HepG2 (cell line): Measurements from ENCODE around the gene PSMG3. TPM values are rescaled to one million over a fixed set of nuclear protein-coding genes. Genes with fewer than 3 reads are reported as not detected.

Source experiments
- ATAC-seq: fragments of 200-7000 bp; cut with Tn5 transposase; 3 replicates; pipeline ENCODE4 v1.9.1; 2020; ENCODE audit warnings: mild to moderate bottlenecking, moderate library complexity
- BruUV-seq: library from RNA; stranded (reverse); fragments of 400-500 nt; replicated peaks from 2 replicates; lab custom pipeline; 2021; lab: Mats Ljungman, UMichigan
- CTCF ChIA-PET: fragments of 300-600 bp; formaldehyde crosslinking; extraction: SDS; loops from one replicate; lab custom pipeline; 2021; ENCODE audit warnings: low total read pairs, inconsistent platforms, low intra/inter-chr PET ratio; lab: Yijun Ruan, JAX
- POLR2A ChIA-PET: fragments of 350-600 bp; sonication (Branson Sonifier 250); formaldehyde crosslinking; loops from one replicate; lab custom pipeline; 2020; ENCODE audit warnings: antibody characterized with exemption, inconsistent platforms; lab: Yijun Ruan, JAX
- DNase-seq: peaks from one replicate; pipeline ENCODE4 v3.0.0-alpha.2; 2015; ENCODE audit warnings: low spot score
- FAIRE-seq: peaks from 3 replicates; lab custom pipeline; 2011; peaks lifted over from hg19 to GRCh38; lab: Jason Lieb, UNC
- H2AFZ ChIP-seq: one replicate; pipeline ENCODE4 v1.6.1; 2011; ENCODE audit warnings: low read length, inconsistent platforms
- H3K27ac ChIP-seq: fragments of 300-600 bp; 3 replicates; pipeline ENCODE4 v1.8.0; 2011; ENCODE audit warnings: mixed run types, mild to moderate bottlenecking, mixed read lengths, low read length, inconsistent platforms; ENCODE audit not compliant: insufficient read depth; ENCODE audit errors: extremely low read length
- H3K27me3 ChIP-seq, 2 experiments: fragments of 200-600 bp in 1 of 2; 2 replicates in 1 of 2; 3 replicates in 1 of 2; pipeline versions ENCODE4 v1.6.0 to v1.8.0; 2011; ENCODE audit warnings: low read length in 2 of 2, mild to moderate bottlenecking in 2 of 2, moderate library complexity in 2 of 2, inconsistent platforms in 1 of 2; ENCODE audit not compliant: insufficient read depth in 2 of 2, control insufficient read depth in 1 of 2
- H3K36me3 ChIP-seq, 2 experiments: fragments of 200-600 bp in 1 of 2; replicated peaks in 1 of 2; 2 replicates in 1 of 2; 3 replicates in 1 of 2; pipeline versions ENCODE4 v1.5.1 to v1.8.0; 2011; ENCODE audit warnings: low read length in 2 of 2, inconsistent platforms in 1 of 2; ENCODE audit not compliant: insufficient read depth in 2 of 2, control insufficient read depth in 1 of 2
- H3K4me1 ChIP-seq: 2 replicates; pipeline ENCODE4 v1.5.1; 2012; ENCODE audit warnings: low read length, inconsistent platforms; ENCODE audit not compliant: insufficient read depth
- H3K4me2 ChIP-seq: 2 replicates; pipeline ENCODE4 v1.6.0; 2011; ENCODE audit warnings: low read depth, low read length, inconsistent platforms
- H3K4me3 ChIP-seq, 3 experiments: fragments of 200-600 bp in 1 of 3; sonication (generic), shearing (Covaris generic) in 1 of 3; replicated peaks in 1 of 3; 2 replicates each; pipeline ENCODE4 v1.5.1; 2011 to 2016; ENCODE audit warnings: low read length in 3 of 3, inconsistent platforms in 2 of 3, low read depth in 2 of 3, mild to moderate bottlenecking in 2 of 3, control low read depth in 1 of 3, mixed read lengths in 1 of 3; ENCODE audit not compliant: insufficient read depth in 1 of 3
- H3K79me2 ChIP-seq: one replicate; pipeline ENCODE4 v1.6.1; 2011; ENCODE audit warnings: low read length, inconsistent platforms; ENCODE audit not compliant: insufficient read depth
- H3K9ac ChIP-seq: 2 replicates; pipeline ENCODE4 v1.6.0; 2011; ENCODE audit warnings: mild to moderate bottlenecking, low read depth, low read length, inconsistent platforms; ENCODE audit not compliant: insufficient read depth
- H3K9me3 ChIP-seq: 2 replicates; pipeline ENCODE4 v1.5.1; 2012; ENCODE audit warnings: mild to moderate bottlenecking, low read length
- H4K20me1 ChIP-seq: 2 replicates; pipeline ENCODE4 v1.6.0; 2011; ENCODE audit warnings: inconsistent platforms, mild to moderate bottlenecking, low read length, moderate library complexity; ENCODE audit not compliant: insufficient read depth
- ATAD3A ChIP-seq: sonication (generic); formaldehyde crosslinking; IDR thresholded peaks from 2 replicates; pipeline ENCODE4 v1.4.0; 2020; ENCODE audit warnings: missing genetic modification reagents
- CBFB ChIP-seq: sonication (generic); formaldehyde crosslinking; IDR thresholded peaks from 2 replicates; pipeline ENCODE4 v1.4.0; 2020; ENCODE audit warnings: missing genetic modification reagents
- CBX2 ChIP-seq, 2 experiments: fragments of 200-600 bp in 1 of 2; sonication (generic); formaldehyde crosslinking in 1 of 2; IDR thresholded peaks; 2 replicates each; pipeline versions ENCODE4 v1.7.0 to v1.8.1; 2018 to 2022; ENCODE audit warnings: low read depth in 2 of 2, low read length in 1 of 2, mild to moderate bottlenecking in 1 of 2, missing genetic modification reagents in 1 of 2
- CCDC6 ChIP-seq: sonication (generic); formaldehyde crosslinking; IDR thresholded peaks from 2 replicates; pipeline ENCODE4 v1.8.1; 2022; ENCODE audit warnings: mild to moderate bottlenecking, missing genetic modification reagents, moderate library complexity
- CREB1 ChIP-seq, 2 experiments: fragments of 450-650 bp in 1 of 2; IDR thresholded peaks; 2 replicates each; pipeline ENCODE4 v1.6.1; 2016 to 2017; ENCODE audit warnings: control low read depth in 1 of 2, mild to moderate bottlenecking in 1 of 2, missing compliant biosample characterization in 1 of 2, missing genetic modification characterization in 1 of 2
- KMT2A ChIP-seq: sonication (generic); formaldehyde crosslinking; IDR thresholded peaks from 2 replicates; pipeline ENCODE4 v1.4.0; 2020; ENCODE audit warnings: missing genetic modification reagents
- POLR2AphosphoS5 ChIP-seq: IDR thresholded peaks from 2 replicates; pipeline ENCODE4 v1.6.1; 2012; ENCODE audit warnings: low read depth, low read length
- TP53 ChIP-seq: sonication (generic); formaldehyde crosslinking; conservative IDR thresholded peaks from 2 replicates; pipeline ENCODE4 v1.4.0; 2020; ENCODE audit warnings: missing genetic modification reagents
- ZNF350 ChIP-seq: sonication (generic); formaldehyde crosslinking; IDR thresholded peaks from 2 replicates; pipeline ENCODE4 v1.4.0; 2020; ENCODE audit warnings: mild to moderate bottlenecking, low read depth, missing genetic modification reagents, borderline replicate concordance
- ZNF557 ChIP-seq: sonication (generic); formaldehyde crosslinking; IDR thresholded peaks from 2 replicates; pipeline ENCODE4 v1.4.0; 2020; ENCODE audit warnings: missing genetic modification reagents
- ZNF629 ChIP-seq: sonication (generic); formaldehyde crosslinking; conservative IDR thresholded peaks from 2 replicates; pipeline ENCODE4 v1.5.0; 2020; ENCODE audit warnings: missing genetic modification reagents
- ZNF746 ChIP-seq: sonication (generic); formaldehyde crosslinking; IDR thresholded peaks from 2 replicates; pipeline ENCODE4 v1.8.0; 2022; ENCODE audit warnings: mild to moderate bottlenecking, missing genetic modification reagents
- WGBS: methylation state at CpG from one replicate; pipeline ENCODE4 v1.1.6; 2017; ENCODE audit warnings: low lambda C conversion rate; 5-methylcytosine and 5-hydroxymethylcytosine counted together
- in situ Hi-C: cut with HindIII; loops from 2 replicates; pipeline ENCODE4 v1.10.0; 2017; ENCODE audit warnings: low pct_unique_long_range_greater_than_20kb; ENCODE audit not compliant: extremely low pct_ligation_motif_present
- intact Hi-C: fragments of 100-400 bp; cut with micrococcal nuclease; formaldehyde crosslinking; loops from one replicate; pipeline ENCODE4 v1.10.0; 2022; ENCODE audit not compliant: unreplicated experiment
- polyA plus RNA-seq, 8 experiments: library from polyadenylated mRNA; depleted of rRNA in 3 of 8; stranded (reverse) in 7 of 8; unstranded in 1 of 8; fragments of >200 nt; fragmentation: Illumina TruSeq in 4 of 8; extraction: Trizol in 4 of 8; gene quantifications; 2 replicates each; pipeline versions ENCODE4 v1.2.1 to v1.2.3, GENCODE V29; 2011 to 2016; ENCODE audit warnings: low read depth in 4 of 8, missing spikeins in 1 of 8, mixed read lengths in 1 of 8; ENCODE audit not compliant: insufficient read depth in 1 of 8
- total RNA-seq, 5 experiments: library from RNA; depleted of rRNA; stranded (reverse); fragments of >200 nt; fragmentation: Illumina TruSeq; extraction: Trizol; gene quantifications; 2 replicates each; pipeline ENCODE4 v1.2.3, GENCODE V29; 2016; ENCODE audit warnings: low read depth in 1 of 5
- TF ChIP-seq, protein P1 (sequence below): IDR thresholded peaks from 2 replicates; pipeline ENCODE4 v1.6.1; 2016

Gene PSMG3
- total and polyA plus RNA-seq, 2 of the 13 experiments (the other 11 are each of a cell fraction or from before 2014, with no cell fraction given): 29.6 to 48.4 TPM

DNA sequence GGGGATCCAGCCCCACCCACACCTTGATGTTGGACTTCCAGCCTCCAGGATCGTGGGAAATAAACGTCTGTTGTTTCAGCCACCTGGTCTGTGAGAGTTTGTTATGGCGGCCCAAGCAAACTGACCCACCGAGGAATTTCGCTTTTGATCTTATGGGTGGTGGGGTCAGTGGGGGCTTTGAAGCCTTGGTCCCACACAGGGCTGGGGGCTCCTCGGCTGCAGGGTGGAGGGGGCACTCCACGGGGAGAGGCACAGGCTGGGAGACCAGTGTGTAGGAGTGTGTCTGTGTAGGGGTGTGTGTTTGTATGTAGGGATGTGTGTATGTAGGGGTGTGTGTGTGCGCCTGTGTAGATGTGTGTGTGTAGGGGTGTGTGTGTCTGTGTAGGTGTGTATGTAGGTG, 48.1 kb upstream of the PSMG3 start:
- intact Hi-C loops: no loop called here
- Histone ChIP-seq H3K9me3 (no peaks in the 10 kb centered on the region), H3K9ac (no peak overlapping the region), H4K20me1 (no peaks in the 10 kb centered on the region), H3K27ac (no peak overlapping the region), H3K79me2 (no peaks in the 10 kb centered on the region), H3K27me3 (peaks cover 1 to 6% of the 10 kb centered on the region in 2 experiments; a peak in 4 of 5 replicates), H3K4me1 (no peaks in the 10 kb centered on the region), H3K4me3 (no peak overlapping the region), H3K4me2 (no peak overlapping the region), H3K36me3 (no peaks in the 10 kb centered on the region), H2AFZ (no peak overlapping the region)
- in situ Hi-C loops: no loop called here
- no peak for FAIRE-seq
- WGBS: 46% methylated on average over 8 of the region's 8 CpGs
- ChIA-PET POLR2A (no interaction called here), CTCF (no interaction called here)
- no peak for TF ChIP-seq TP53 (CRISPR knock-in tag)
- TF ChIP-seq, protein P1, sequence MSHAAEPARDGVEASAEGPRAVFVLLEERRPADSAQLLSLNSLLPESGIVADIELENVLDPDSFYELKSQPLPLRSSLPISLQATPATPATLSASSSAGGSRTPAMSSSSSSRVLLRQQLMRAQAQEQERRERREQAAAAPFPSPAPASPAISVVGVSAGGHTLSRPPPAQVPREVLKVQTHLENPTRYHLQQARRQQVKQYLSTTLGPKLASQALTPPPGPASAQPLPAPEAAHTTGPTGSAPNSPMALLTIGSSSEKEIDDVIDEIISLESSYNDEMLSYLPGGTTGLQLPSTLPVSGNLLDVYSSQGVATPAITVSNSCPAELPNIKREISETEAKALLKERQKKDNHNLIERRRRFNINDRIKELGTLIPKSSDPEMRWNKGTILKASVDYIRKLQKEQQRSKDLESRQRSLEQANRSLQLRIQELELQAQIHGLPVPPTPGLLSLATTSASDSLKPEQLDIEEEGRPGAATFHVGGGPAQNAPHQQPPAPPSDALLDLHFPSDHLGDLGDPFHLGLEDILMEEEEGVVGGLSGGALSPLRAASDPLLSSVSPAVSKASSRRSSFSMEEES: no peak
- no peak for TF ChIP-seq ZNF746
- ATAC-seq: no peak
- no TSS peak for BruUV-seq
- DNase-seq: no peak

DNA sequence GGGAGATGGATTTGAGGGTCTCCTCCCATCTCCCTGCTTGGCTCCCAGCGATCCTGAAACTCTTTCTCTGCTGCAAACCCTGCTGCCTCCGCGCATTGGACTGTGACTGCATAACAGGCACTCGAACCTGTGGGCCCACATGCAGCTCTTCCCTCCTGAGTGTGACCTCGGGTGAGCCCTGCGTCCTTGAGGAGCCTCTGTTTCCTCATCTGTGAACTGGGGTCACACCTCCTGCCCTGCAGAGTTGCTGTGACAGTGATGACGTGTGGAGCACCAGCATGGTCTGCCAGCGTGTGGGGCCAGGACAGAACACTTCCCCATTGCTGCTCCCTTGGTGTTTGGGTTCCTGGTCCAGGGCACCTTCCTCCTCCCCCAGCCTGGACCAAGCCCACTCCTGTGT, 46.9 kb upstream of the PSMG3 start:
- FAIRE-seq: no peak
- H3K36me3 ChIP-seq: no peaks in the 10 kb centered on the region
- CTCF ChIA-PET: interaction anchor here (0.6 kb wide), 1 partner anchor 125 kb away, joined by 3 read pairs; no protein-coding TSS in a partner anchor

More for the DNA sequence above, 46.9 kb upstream of the PSMG3 start:
- Histone ChIP-seq H3K79me2 (no peaks in the 10 kb centered on the region), H3K9ac (no peak overlapping the region), H3K27me3 (peaks cover 0 to 6% of the 10 kb centered on the region in 2 experiments; a peak in 3 of 5 replicates), H3K27ac (no peak overlapping the region), H3K4me1 (no peaks in the 10 kb centered on the region), H3K4me3 (no peak overlapping the region), H3K4me2 (no peak overlapping the region), H2AFZ (no peak overlapping the region), H3K9me3 (no peaks in the 10 kb centered on the region), H4K20me1 (no peaks in the 10 kb centered on the region)
- ATAC-seq (no peak), DNase-seq (no peak)
- TF ChIP-seq KMT2A: no peak
- peak; percentile 13; the same call in 1 of the 2 replicates for TF ChIP-seq CREB1 (IDR thresholded peaks at IDR 0.05)
- TF ChIP-seq CREB1 (CRISPR knock-in tag; IDR thresholded peaks at IDR 0.05): no peak
- no peak for TF ChIP-seq POLR2AphosphoS5
- no peak for TF ChIP-seq CBX2 (IDR thresholded peaks at IDR 0.05; ENCODE audit: low read depth, low read length)
- no peak for TF ChIP-seq CBX2 (CRISPR knock-in tag; IDR thresholded peaks at IDR 0.05; ENCODE audit: low read depth)
- no peak for TF ChIP-seq CBFB
- TF ChIP-seq CCDC6 (CRISPR knock-in tag): no peak
- no peak for TF ChIP-seq ZNF350 (CRISPR knock-in tag)
- no peak for TF ChIP-seq ATAD3A (CRISPR knock-in tag)
- 0 out of 2 replicates have a peak, but pooled peaks have one; percentile 19 for TF ChIP-seq ZNF629
- TF ChIP-seq ZNF557 (CRISPR knock-in tag): no peak
- in situ Hi-C loops: no loop called here
- WGBS: 43% methylated on average over 7 of the region's 8 CpGs
- BruUV-seq: no TSS peak
- POLR2A ChIA-PET: no interaction called here
- intact Hi-C loops: no loop called here
